Liver (tissue), 9 donors: ENCODE measurements around the gene CRYBG1. TPM values are rescaled to one million over a fixed set of nuclear protein-coding genes. Genes with fewer than 3 reads are reported as not detected.
A peak's percentile ranks its signal among the peaks of the same experiment; 100 is the strongest.

Experiments used
- DNase-seq: peaks from one replicate; pipeline ENCODE4 v3.0.0-alpha.2; 2017; ENCODE audit warnings: low spot score
- H3K27ac ChIP-seq, 2 donors: one replicate each; pipeline ENCODE4 v1.7.0; 2013; ENCODE audit warnings: inconsistent platforms in 2 of 2, low read length in 2 of 2, control low read depth in 1 of 2, low read depth in 1 of 2, mild to moderate bottlenecking in 1 of 2
- H3K27me3 ChIP-seq, 4 donors: one replicate each; pipeline versions ENCODE4 v1.6.1 to v1.7.0; 2013; ENCODE audit warnings: low read length in 3 of 4, inconsistent platforms in 1 of 4, mild to moderate bottlenecking in 1 of 4, moderate library complexity in 1 of 4; ENCODE audit not compliant: control insufficient read depth in 4 of 4, insufficient read depth in 4 of 4
- H3K36me3 ChIP-seq, 4 donors: one replicate each; pipeline versions ENCODE4 v1.6.1 to v1.7.0; 2013; ENCODE audit warnings: low read length in 3 of 4, mild to moderate bottlenecking in 3 of 4, low read depth in 1 of 4, moderate library complexity in 1 of 4; ENCODE audit not compliant: control insufficient read depth in 4 of 4, insufficient read depth in 3 of 4
- H3K4me1 ChIP-seq, 4 donors: one replicate each; pipeline versions ENCODE4 v1.6.1 to v1.7.0; 2013; ENCODE audit warnings: low read length in 3 of 4, mild to moderate bottlenecking in 3 of 4, moderate library complexity in 1 of 4; ENCODE audit not compliant: control insufficient read depth in 4 of 4, insufficient read depth in 4 of 4
- H3K4me3 ChIP-seq, 3 donors: one replicate each; pipeline versions ENCODE4 v1.6.1 to v1.7.0; 2013; ENCODE audit warnings: low read length in 3 of 3, control low read depth in 1 of 3, low read depth in 1 of 3, mild to moderate bottlenecking in 1 of 3
- H3K9ac ChIP-seq, 2 donors: one replicate each; pipeline ENCODE4 v1.7.0; 2013; ENCODE audit warnings: low read length in 2 of 2, mild to moderate bottlenecking in 2 of 2, moderate library complexity in 2 of 2, control low read depth in 1 of 2, low read depth in 1 of 2
- H3K9me3 ChIP-seq, 4 donors: one replicate each; pipeline versions ENCODE4 v1.6.1 to v1.7.0; 2013; ENCODE audit warnings: low read length in 3 of 4; ENCODE audit not compliant: control insufficient read depth in 4 of 4
- EGR1 ChIP-seq, 2 donors: IDR thresholded peaks; 2 replicates each; pipeline ENCODE4 v1.6.1; 2016 to 2018; ENCODE audit warnings: antibody characterized with exemption in 2 of 2, low read depth in 2 of 2
- FOXA1 ChIP-seq: IDR thresholded peaks from 2 replicates; pipeline ENCODE4 v1.6.1; 2016; ENCODE audit warnings: antibody characterized with exemption
- FOXA2 ChIP-seq: IDR thresholded peaks from 2 replicates; pipeline ENCODE4 v1.6.1; 2016; ENCODE audit warnings: antibody characterized with exemption
- GABPA ChIP-seq, 2 donors: IDR thresholded peaks in 1 of 2; conservative IDR thresholded peaks in 1 of 2; 2 replicates each; pipeline ENCODE4 v1.6.1; 2016; ENCODE audit warnings: antibody characterized with exemption in 2 of 2, mild to moderate bottlenecking in 1 of 2, moderate library complexity in 1 of 2
- HNF4A ChIP-seq, 2 donors: conservative IDR thresholded peaks; 2 replicates each; pipeline ENCODE4 v1.6.1; 2016; ENCODE audit warnings: antibody characterized with exemption in 2 of 2, mild to moderate bottlenecking in 2 of 2
- HNF4G ChIP-seq: IDR thresholded peaks from 2 replicates; pipeline ENCODE4 v1.6.1; 2016; ENCODE audit warnings: antibody characterized with exemption
- JUND ChIP-seq, 2 donors: IDR thresholded peaks; 2 replicates each; pipeline ENCODE4 v1.6.1; 2016; ENCODE audit warnings: antibody characterized with exemption in 2 of 2
- NR2F2 ChIP-seq: IDR thresholded peaks from 2 replicates; pipeline ENCODE4 v1.6.1; 2016; ENCODE audit warnings: antibody characterized with exemption
- RAD21 ChIP-seq, 2 donors: IDR thresholded peaks; 2 replicates each; pipeline ENCODE4 v1.6.1; 2016; ENCODE audit warnings: antibody characterized with exemption in 2 of 2, mild to moderate bottlenecking in 2 of 2
- RXRA ChIP-seq, 2 donors: IDR thresholded peaks; 2 replicates each; pipeline ENCODE4 v1.6.1; 2017 to 2018; ENCODE audit warnings: antibody characterized with exemption in 2 of 2, mild to moderate bottlenecking in 1 of 2
- SP1 ChIP-seq: IDR thresholded peaks from 2 replicates; pipeline ENCODE4 v1.6.1; 2018; ENCODE audit warnings: antibody characterized with exemption, mild to moderate bottlenecking
- TAF1 ChIP-seq: conservative IDR thresholded peaks from 2 replicates; pipeline ENCODE4 v1.6.1; 2016; ENCODE audit warnings: antibody characterized with exemption, mild to moderate bottlenecking
- YY1 ChIP-seq: IDR thresholded peaks from 2 replicates; pipeline ENCODE4 v1.6.1; 2016; ENCODE audit warnings: antibody characterized with exemption, mild to moderate bottlenecking
- WGBS: extraction: QIAGEN DNeasy Blood & Tissue Kit; methylation state at CpG from one replicate; pipeline ENCODE4 v1.1.7; 2013; 5-methylcytosine and 5-hydroxymethylcytosine counted together
- polyA plus RNA-seq, 2 donors: library from polyadenylated mRNA; stranded (reverse) in 1 of 2; unstranded in 1 of 2; fragments of 200-250 nt in 1 of 2; fragments of >200 nt in 1 of 2; fragmentation: Nextera tagmentation in 1 of 2; extraction: Ambion mirVana in 1 of 2; gene quantifications; one replicate each; pipeline versions ENCODE4 v1.2.1 to v1.2.3, GENCODE V29; 2013 to 2015
- total RNA-seq, 2 donors: library from RNA; depleted of rRNA; stranded (reverse); fragments of >200 nt; gene quantifications; one replicate each; pipeline ENCODE4 v1.2.3, GENCODE V29; 2014
- TF ChIP-seq, protein P1 (sequence below): fragments of 150-350 bp; IDR thresholded peaks from 2 replicates; pipeline ENCODE4 v1.5.1; 2017; ENCODE audit warnings: improper control_type of control experiment, low read depth, low read length; ENCODE audit not compliant: missing input control
- TF ChIP-seq, protein P2 (sequence below): IDR thresholded peaks from 2 replicates; pipeline ENCODE4 v1.6.1; 2016; ENCODE audit warnings: antibody characterized with exemption, mild to moderate bottlenecking
- TF ChIP-seq, protein P3 (sequence below): IDR thresholded peaks from 2 replicates; pipeline ENCODE4 v1.6.1; 2016; ENCODE audit warnings: antibody characterized with exemption
- TF ChIP-seq, protein P4 (sequence below): IDR thresholded peaks from 2 replicates; pipeline ENCODE4 v1.6.1; 2016; ENCODE audit warnings: antibody characterized with exemption
- TF ChIP-seq, protein P5 (sequence below): IDR thresholded peaks from 2 replicates; pipeline ENCODE4 v1.6.1; 2016; ENCODE audit warnings: antibody characterized with exemption
- donor health status: healthy.
- donor health status: healthy.
- donor health status: healthy.
- donor health status: healthy.
- donor health status: healthy.

CRYBG1 gene
- total and polyA plus RNA-seq, 4 donors, result 2.3 to 8.7 (median 4.0) TPM

DNA sequence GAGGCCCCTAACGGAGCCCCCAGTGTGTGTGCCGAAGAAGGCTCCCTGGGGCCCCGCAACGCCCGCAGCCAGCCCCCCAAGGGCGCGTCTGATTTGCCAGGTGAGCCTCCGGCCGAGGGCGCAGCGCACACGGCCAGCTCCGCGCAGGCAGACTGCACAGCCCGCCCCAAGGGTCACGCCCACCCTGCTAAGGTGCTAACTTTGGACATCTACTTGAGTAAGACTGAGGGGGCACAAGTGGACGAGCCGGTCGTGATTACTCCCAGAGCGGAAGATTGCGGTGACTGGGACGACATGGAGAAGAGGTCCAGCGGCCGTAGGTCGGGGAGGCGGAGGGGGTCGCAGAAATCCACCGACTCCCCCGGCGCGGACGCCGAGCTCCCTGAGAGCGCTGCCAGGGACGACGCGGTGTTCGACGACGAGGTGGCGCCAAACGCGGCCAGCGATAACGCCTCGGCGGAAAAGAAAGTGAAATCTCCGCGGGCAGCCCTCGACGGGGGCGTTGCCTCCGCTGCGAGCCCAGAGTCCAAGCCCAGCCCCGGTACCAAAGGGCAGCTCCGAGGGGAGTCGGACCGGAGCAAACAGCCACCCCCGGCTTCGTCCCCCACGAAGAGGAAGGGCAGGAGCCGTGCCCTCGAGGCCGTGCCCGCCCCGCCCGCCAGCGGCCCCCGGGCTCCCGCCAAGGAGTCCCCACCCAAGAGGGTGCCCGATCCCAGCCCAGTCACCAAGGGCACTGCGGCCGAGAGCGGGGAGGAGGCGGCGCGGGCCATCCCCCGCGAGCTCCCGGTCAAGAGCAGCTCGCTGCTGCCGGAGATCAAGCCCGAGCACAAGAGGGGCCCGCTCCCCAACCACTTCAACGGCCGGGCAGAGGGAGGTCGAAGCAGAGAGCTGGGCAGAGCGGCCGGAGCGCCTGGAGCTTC is 151.8 kb downstream of the CRYBG1 start:
- Histone ChIP-seq H3K4me3 (peak overlapping the region; percentile 84 to 99 (median 85)), H3K4me1 (peaks cover 8 to 44% (median 36%) of the 10 kb centered on the region in 4 donors), H3K36me3 (no peaks in the 10 kb centered on the region), H3K27ac (peak overlapping the region; percentile 95), H3K9ac (peak overlapping the region; percentile 68 to 82), H3K27me3 (peaks cover 0 to 4% (median 2%) of the 10 kb centered on the region in 4 donors), H3K9me3 (no peaks in the 10 kb centered on the region)
- peak; percentile 69 for DNase-seq
- under 1% methylated on average over 90 of the region's 90 CpGs for whole genome bisulfite sequencing
- no peak for TF ChIP-seq FOXA1
- peak; percentile 81 to 86 for TF ChIP-seq HNF4A (conservative IDR thresholded peaks at IDR 0.05)
- TF ChIP-seq, protein P1, sequence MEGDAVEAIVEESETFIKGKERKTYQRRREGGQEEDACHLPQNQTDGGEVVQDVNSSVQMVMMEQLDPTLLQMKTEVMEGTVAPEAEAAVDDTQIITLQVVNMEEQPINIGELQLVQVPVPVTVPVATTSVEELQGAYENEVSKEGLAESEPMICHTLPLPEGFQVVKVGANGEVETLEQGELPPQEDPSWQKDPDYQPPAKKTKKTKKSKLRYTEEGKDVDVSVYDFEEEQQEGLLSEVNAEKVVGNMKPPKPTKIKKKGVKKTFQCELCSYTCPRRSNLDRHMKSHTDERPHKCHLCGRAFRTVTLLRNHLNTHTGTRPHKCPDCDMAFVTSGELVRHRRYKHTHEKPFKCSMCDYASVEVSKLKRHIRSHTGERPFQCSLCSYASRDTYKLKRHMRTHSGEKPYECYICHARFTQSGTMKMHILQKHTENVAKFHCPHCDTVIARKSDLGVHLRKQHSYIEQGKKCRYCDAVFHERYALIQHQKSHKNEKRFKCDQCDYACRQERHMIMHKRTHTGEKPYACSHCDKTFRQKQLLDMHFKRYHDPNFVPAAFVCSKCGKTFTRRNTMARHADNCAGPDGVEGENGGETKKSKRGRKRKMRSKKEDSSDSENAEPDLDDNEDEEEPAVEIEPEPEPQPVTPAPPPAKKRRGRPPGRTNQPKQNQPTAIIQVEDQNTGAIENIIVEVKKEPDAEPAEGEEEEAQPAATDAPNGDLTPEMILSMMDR, result peak; percentile 11
- TF ChIP-seq SP1, result peak; percentile 74
- TF ChIP-seq EGR1 (IDR thresholded peaks at IDR 0.05; ENCODE audit: low read depth in 2 of 2), result peak; percentile 56 to 63
- TF ChIP-seq RXRA (IDR thresholded peaks at IDR 0.05), result peak in 1 of 2 donors; percentile 46
- TF ChIP-seq GABPA (IDR thresholded peaks at IDR 0.05 in 1 of 2, conservative IDR thresholded peaks at IDR 0.05 in 1 of 2), result no peak
- peak; percentile 36 to 37 for TF ChIP-seq RAD21 (IDR thresholded peaks at IDR 0.05)
- TF ChIP-seq, protein P2, sequence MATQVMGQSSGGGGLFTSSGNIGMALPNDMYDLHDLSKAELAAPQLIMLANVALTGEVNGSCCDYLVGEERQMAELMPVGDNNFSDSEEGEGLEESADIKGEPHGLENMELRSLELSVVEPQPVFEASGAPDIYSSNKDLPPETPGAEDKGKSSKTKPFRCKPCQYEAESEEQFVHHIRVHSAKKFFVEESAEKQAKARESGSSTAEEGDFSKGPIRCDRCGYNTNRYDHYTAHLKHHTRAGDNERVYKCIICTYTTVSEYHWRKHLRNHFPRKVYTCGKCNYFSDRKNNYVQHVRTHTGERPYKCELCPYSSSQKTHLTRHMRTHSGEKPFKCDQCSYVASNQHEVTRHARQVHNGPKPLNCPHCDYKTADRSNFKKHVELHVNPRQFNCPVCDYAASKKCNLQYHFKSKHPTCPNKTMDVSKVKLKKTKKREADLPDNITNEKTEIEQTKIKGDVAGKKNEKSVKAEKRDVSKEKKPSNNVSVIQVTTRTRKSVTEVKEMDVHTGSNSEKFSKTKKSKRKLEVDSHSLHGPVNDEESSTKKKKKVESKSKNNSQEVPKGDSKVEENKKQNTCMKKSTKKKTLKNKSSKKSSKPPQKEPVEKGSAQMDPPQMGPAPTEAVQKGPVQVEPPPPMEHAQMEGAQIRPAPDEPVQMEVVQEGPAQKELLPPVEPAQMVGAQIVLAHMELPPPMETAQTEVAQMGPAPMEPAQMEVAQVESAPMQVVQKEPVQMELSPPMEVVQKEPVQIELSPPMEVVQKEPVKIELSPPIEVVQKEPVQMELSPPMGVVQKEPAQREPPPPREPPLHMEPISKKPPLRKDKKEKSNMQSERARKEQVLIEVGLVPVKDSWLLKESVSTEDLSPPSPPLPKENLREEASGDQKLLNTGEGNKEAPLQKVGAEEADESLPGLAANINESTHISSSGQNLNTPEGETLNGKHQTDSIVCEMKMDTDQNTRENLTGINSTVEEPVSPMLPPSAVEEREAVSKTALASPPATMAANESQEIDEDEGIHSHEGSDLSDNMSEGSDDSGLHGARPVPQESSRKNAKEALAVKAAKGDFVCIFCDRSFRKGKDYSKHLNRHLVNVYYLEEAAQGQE, result peak; percentile 31
- TF ChIP-seq YY1, result peak; percentile 57
- peak; percentile 65 for TF ChIP-seq HNF4G
- peak; percentile 39 for TF ChIP-seq TAF1
- TF ChIP-seq, protein P3, sequence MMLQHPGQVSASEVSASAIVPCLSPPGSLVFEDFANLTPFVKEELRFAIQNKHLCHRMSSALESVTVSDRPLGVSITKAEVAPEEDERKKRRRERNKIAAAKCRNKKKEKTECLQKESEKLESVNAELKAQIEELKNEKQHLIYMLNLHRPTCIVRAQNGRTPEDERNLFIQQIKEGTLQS, result no peak
- TF ChIP-seq NR2F2, result no peak

DNA sequence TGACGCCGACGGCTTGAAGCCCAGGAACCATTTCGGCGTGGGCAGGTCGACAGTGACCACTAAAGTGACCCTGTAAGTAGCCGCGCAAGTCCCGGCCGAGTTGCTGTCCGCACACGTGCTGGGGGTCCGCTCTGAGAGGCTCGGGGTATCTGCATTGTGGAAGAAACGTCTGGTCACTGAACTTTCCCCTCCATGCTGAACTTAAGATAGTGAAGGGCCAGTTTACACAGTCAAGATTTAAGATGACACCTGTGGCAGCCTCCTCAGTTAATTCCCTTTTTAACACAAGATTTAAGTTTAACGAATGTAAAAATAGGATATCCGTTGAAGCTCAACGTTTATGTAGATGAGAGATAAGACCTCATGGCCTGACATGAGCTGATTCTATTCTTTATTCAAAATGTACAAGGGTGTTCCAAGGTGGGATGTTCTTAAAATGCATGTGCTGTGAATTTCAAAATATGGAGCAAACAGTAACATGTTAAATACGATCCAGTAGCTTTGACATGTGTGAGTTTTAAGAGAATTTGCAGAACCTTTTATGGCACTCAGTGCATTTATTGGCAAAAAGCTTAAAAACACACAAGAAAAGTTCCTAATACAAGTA is 152.6 kb downstream of the CRYBG1 start:
- H3K27ac ChIP-seq, result peak overlapping the region; percentile 95
- TF ChIP-seq, protein P1, result no peak
- TF ChIP-seq, protein P3, result no peak
- TF ChIP-seq, protein P4, sequence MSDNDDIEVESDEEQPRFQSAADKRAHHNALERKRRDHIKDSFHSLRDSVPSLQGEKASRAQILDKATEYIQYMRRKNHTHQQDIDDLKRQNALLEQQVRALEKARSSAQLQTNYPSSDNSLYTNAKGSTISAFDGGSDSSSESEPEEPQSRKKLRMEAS, result no peak
- TF ChIP-seq JUND (IDR thresholded peaks at IDR 0.05) (no peak), GABPA (IDR thresholded peaks at IDR 0.05 in 1 of 2, conservative IDR thresholded peaks at IDR 0.05 in 1 of 2) (no peak), FOXA2 (no peak), NR2F2 (no peak), EGR1 (IDR thresholded peaks at IDR 0.05; ENCODE audit: low read depth in 2 of 2) (no peak), SP1 (no peak), FOXA1 (no peak), HNF4A (conservative IDR thresholded peaks at IDR 0.05) (no peak), RAD21 (IDR thresholded peaks at IDR 0.05) (no peak), TAF1 (no peak)
- TF ChIP-seq, protein P5, sequence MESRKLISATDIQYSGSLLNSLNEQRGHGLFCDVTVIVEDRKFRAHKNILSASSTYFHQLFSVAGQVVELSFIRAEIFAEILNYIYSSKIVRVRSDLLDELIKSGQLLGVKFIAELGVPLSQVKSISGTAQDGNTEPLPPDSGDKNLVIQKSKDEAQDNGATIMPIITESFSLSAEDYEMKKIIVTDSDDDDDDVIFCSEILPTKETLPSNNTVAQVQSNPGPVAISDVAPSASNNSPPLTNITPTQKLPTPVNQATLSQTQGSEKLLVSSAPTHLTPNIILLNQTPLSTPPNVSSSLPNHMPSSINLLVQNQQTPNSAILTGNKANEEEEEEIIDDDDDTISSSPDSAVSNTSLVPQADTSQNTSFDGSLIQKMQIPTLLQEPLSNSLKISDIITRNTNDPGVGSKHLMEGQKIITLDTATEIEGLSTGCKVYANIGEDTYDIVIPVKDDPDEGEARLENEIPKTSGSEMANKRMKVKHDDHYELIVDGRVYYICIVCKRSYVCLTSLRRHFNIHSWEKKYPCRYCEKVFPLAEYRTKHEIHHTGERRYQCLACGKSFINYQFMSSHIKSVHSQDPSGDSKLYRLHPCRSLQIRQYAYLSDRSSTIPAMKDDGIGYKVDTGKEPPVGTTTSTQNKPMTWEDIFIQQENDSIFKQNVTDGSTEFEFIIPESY, result no peak
- no peaks in the 10 kb centered on the region for H3K36me3 ChIP-seq
- peak overlapping the region; percentile 68 to 82 for H3K9ac ChIP-seq
- DNase-seq, result no peak
- peak overlapping the region; percentile 84 to 99 (median 85) for H3K4me3 ChIP-seq
- 3% methylated on average over 19 of the region's 19 CpGs for WGBS
- H3K27me3 ChIP-seq, result peaks cover 0 to 4% (median 2%) of the 10 kb centered on the region in 4 donors
- H3K4me1 ChIP-seq, result peaks cover 10 to 44% (median 36%) of the 10 kb centered on the region in 4 donors
- no peaks in the 10 kb centered on the region for H3K9me3 ChIP-seq
